GM18873 (cell line): ENCODE data around the gene KIF3A.

Experiments
- ATAC-seq: cut with Tn5 transposase; IDR thresholded peaks from one replicate; pipeline ENCODE4 v1.9.1; 2021; ENCODE audit warnings: mild to moderate bottlenecking, moderate library complexity, moderate number of reproducible peaks; ENCODE audit not compliant: unreplicated experiment, low FRiP score

The KIF3A gene

DNA sequence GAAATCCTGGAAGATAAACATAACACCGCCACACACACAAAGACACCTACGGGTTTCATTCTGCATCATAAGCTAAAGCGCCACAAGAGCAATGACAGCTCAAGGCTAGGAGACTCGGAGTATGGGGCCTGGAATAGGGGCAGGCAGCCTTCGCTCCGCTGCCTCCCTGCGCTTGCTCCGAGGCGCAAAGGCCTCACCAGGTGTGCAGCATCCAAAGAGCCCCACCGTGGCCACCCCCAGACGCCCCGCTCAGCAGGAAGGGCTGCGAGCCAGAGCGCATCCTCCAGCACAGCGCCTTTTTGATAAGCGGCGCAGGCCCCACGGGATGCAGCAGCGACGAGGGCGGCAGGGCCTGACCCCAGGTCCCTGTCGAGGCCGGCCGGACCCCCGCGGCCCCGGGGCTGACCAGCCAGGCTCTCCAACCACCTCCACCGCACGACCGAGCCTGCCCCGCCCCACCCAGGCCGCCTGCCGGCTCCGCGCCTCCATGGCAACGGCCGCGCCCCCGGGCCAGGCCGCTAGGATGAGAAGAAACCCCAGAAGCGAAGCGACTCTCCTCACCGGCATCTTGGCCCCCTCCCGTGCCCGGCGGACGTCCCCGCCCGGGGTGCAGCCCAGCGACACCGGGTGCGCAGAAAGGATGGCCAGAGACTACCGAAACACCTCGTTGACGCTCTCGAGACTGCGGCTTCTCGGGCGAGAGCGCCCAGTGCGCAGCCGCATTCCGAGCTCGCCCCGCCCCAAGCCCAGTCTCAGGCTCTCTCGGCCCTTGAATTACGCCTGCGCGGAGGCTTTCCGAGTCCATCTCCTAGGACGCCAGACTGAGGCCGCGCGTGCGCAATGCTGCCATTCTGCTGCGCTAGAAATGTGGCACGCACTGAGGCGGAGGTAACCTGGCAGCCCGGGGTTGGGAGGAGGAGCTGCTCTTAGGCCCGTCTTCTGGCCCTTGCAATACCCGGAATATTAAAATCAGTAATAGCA, at the start of gene KIF3A:
KIF3A (minus strand) TSS at position 694 of the 981 bp plus-strand sequence; CDS start at position 567, 127 bp downstream.
- ATAC-seq, result peak; percentile 89

DNA sequence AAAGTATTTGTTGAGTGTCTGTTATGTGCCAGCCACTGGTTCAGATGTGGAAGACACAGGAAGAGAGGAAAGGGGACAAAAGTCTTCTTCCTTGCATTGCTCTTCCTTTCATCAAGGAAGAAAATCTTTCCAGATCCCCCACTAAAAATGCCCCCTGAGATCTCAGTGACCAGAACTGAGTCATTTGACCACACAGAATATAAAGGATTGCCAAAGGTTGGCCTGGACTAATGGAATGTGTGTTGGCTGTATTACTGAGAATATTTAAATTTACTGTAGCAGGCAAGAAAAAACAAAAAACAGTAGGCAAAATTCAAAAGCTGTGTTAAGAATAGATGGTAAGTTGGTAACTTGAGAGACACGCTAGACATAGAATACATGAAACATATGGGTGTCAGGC, 49.7 kb upstream of the KIF3A start:
- no peak for ATAC-seq

GRCh38 chr5:132785864-132786263, 48.5 kb upstream of the KIF3A start:
- no peak for ATAC-seq

GRCh38 chr5:132785365-132785764, 48.0 kb upstream of the KIF3A start:
- ATAC-seq, result no peak

- ATAC-seq, result no peak
Measured at GRCh38 chr5:132782101-132782500, 44.8 kb upstream of the KIF3A start.

- ATAC-seq, result no peak
Measured at GRCh38 chr5:132781029-132781428, 43.7 kb upstream of the KIF3A start.

- no peak for ATAC-seq
Measured at GRCh38 chr5:132780577-132780976, 43.2 kb upstream of the KIF3A start.

DNA sequence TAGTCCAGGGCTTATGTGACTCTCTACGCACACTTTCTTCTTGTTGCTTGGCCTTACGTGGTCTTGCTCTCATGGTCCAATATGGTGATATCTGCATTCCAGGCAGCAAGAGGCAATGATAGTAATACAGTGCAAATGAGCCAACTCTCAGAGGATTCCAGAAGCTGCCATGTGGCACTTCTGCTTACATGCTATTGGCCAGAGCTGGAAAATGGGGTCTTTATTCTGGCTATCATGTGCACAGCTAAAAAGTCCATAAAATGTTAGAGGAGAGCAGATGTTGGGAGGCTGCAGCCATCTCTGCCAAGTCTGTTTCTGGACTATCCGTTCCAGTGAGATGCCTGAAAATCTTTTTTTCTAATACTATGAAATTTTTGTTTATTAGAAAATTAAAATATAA, 42.6 kb upstream of the KIF3A start:
- ATAC-seq, result no peak

DNA sequence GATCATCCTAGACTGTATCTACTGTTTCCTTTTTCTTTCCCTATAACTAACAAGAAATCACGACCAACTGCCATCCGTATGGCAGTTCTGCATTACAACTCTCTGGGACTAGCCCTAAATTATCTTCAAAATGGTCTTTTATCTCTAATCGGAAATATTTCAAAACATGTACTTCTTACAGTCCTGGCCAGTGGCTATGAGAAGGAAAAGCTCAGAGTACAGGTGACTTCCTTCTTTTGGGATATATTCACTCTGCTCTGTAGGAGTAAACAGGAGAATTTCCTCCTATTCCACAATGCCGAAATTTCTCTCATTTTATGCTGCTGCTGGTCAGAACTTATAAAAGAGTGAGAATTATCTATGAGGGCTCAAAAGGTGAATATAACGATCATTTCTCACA, 41.5 kb upstream of the KIF3A start:
- no peak for ATAC-seq

DNA sequence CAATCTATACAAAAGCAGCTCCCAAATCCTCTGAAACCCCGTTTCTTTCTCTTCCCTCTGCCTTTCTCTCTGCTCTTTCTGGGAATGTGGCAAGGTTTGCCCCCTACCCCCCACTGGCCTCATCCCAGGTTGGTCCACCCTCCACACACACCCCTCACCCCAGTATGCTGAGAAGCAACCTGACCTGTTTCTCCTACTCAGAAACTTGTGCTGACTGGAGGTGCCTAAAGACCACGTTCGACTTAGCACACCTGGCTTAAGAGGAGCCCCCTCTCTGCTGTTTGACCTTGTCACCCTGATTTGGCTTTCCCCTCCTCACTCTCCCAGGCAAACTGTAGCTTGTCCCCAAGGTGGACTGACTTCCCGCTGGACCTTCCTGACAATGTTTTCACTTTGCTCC, 40.8 kb upstream of the KIF3A start:
- ATAC-seq, result no peak

GRCh38 chr5:132777209-132778069, 40.1 kb upstream of the KIF3A start, which contains the start of gene SEPTIN8:
TSS of gene SEPTIN8 (minus strand) at chr5:132777239. CDS start at chr5:132777137, 102 bp downstream.
- ATAC-seq, result no peak

- no peak for ATAC-seq
Measured at GRCh38 chr5:132776938-132777208, 39.5 kb upstream of the KIF3A start.

DNA sequence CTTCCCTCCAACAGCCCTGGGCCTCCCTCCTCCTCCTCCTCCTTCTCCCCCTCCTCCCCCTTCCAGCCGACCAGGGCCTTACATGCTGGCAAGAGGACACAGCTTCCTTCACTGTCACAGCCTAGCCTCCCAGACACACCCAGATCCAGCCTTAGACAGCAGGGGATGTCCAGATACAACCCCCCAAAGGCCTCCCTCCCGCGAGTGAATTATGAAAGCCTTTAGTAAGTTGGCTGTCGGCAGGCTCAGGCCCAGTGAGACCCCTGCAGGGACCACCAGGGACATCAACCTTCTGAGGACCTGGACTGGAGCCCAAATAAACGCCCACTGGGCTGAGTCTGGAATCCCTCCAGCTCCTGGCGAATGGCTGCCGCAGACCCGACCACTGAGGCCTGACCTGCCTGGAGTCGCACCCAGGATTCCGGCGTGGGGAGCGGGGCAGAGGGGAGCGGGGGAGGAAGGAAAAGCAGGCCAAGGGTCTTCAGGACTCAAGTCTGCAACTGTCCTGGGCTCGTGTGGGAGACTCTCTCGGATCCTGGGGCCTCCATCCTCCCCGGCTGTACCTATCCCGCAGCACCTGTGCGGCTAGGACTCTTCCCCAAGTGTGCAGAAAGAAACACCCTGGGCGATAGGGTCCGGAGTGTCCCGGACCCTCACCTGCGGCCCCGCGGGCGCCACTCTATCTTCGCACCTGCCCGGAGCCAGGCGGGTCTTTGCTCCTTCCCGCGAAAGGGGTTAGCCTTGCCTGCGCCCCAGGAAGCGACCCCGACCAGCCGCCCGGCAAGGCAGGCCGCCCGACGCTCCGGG, 39.0 kb upstream of the KIF3A start:
- ATAC-seq, result no peak

DNA sequence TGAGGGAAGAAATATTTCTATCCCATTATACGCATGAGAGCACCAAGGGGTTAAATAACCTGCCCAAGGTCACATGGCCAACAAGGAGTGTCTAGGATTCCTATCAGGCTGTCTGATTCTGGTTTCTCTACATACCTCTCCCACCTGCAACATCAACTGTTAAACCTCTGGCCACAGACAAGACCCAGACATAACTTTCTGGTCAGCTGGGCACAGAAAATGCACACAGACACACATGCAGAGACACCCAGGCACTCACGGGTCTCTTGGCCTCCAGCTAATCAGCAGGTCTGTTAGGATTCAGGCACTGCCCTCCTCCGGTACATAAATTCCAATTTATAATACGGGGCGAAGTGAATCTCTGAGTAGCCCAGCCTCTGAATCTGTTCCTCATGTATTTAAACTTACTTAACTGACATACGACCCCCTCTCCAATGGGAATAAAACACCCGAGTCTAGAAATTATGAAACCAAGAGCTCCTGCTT, 38.2 kb upstream of the KIF3A start:
- ATAC-seq, result no peak

- no peak for ATAC-seq
Measured at GRCh38 chr5:132774896-132775295, 37.5 kb upstream of the KIF3A start.

DNA sequence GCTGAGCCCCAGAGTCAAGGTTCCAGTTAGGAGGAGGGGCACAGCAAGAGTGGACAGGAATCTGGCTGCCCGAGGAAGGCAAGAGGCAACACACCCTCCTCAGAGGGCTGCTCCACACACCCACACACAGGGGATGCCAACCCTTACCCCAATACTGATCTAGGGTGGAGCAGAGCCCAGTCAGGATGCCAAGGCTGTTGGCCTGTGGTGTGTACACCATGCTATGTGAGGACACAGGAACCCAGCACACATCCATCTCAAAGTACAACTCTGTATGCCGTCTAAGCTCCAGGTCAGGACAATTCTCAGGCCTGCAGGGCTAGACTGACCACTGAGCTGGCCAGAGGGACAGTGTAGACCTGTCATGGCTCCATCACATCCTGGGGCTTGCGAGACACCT, 37.1 kb upstream of the KIF3A start:
- ATAC-seq, result no peak

GRCh38 chr5:132773601-132774355, 36.4 kb upstream of the KIF3A start:
- no peak for ATAC-seq

GRCh38 chr5:132773114-132773513, 35.8 kb upstream of the KIF3A start:
- no peak for ATAC-seq

DNA sequence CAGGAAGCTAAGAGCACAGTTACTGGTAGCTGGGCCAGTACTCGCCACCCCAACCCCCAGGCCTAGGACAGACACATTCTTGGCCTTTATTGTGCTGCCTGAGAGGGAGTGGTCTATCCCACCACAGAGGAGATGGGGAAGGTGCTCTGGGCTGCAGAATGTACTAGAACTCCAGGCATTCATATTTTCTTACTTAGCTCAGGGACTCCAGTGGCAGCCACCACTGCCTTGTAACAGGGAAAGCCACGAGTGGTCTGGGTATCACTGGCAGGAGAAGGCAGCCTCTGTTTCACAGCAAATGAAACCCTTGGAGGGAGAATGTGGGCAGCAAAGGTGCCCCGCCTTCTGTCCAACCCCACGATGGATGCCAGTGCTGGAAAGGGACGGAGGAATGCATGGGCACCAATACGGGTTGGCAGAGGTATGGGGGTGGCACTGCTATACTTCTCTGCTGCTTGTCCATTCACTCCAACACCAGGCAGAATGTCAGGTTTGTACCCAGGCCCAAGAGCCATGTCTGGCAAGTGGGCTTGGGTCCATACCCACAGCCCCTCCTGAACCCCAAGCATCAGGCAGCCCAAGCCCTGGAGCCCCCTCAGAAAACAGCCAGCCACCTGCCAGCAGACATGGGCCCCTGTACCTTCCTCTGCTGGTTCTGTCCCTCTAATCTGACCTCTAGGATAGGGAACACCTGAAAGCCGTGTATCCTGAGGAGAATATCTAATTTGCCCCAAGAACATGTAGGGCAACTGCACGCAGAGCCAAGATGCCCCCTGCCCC, 35.1 kb upstream of the KIF3A start:
- no peak for ATAC-seq
